Endothelial cell (in vitro differentiated cells): ENCODE results near the gene KIF1B. TPM values are rescaled to one million over a fixed set of nuclear protein-coding genes. Genes with fewer than 3 reads are reported as not detected.

Source experiments
- DNase-seq: peaks from one replicate; pipeline ENCODE4 v3.0.0; 2021; ENCODE audit warnings: low spot score
- H3K27ac Mint-ChIP-seq: one replicate; pipeline ENCODE4 v1.8.0; 2021; ENCODE audit warnings: mixed read lengths, inconsistent platforms; ENCODE audit not compliant: unreplicated experiment
- H3K27me3 Mint-ChIP-seq: one replicate; pipeline ENCODE4 v1.8.0; 2021; ENCODE audit warnings: mild to moderate bottlenecking, moderate library complexity, mixed read lengths, inconsistent platforms; ENCODE audit not compliant: unreplicated experiment
- H3K36me3 Mint-ChIP-seq: one replicate; pipeline ENCODE4 v1.8.0; 2021; ENCODE audit warnings: mild to moderate bottlenecking, low read depth, mixed read lengths, inconsistent platforms; ENCODE audit not compliant: unreplicated experiment
- H3K4me1 Mint-ChIP-seq: one replicate; pipeline ENCODE4 v1.8.0; 2021; ENCODE audit warnings: mild to moderate bottlenecking, mixed read lengths, inconsistent platforms; ENCODE audit not compliant: unreplicated experiment
- H3K4me3 Mint-ChIP-seq: one replicate; pipeline ENCODE4 v1.8.0; 2021; ENCODE audit warnings: mild to moderate bottlenecking, mixed read lengths, inconsistent platforms; ENCODE audit not compliant: unreplicated experiment
- H3K9me3 Mint-ChIP-seq: one replicate; pipeline ENCODE4 v1.8.0; 2021; ENCODE audit warnings: mixed read lengths, inconsistent platforms; ENCODE audit not compliant: unreplicated experiment
- total RNA-seq: library from RNA; stranded (reverse); fragmentation: NEBNext Ultra II Directional; extraction: Animal tissue kit (Norgen Biotek cat#: 25700); gene quantifications from one replicate; pipeline ENCODE4 v1.2.1, GENCODE V29; 2021; ENCODE audit not compliant: unreplicated experiment
- TF ChIP-seq, protein P1 (sequence below): fragments of 200-600 bp; sonication (generic); IDR thresholded peaks from one replicate; pipeline ENCODE4 v1.5.0; 2021; ENCODE audit warnings: antibody characterized with exemption; ENCODE audit not compliant: unreplicated experiment

The KIF1B gene
- total RNA-seq, 1 donor from 2014 or later = 111 TPM

- Mint-ChIP-seq H3K27ac (peak overlapping the region; percentile 18), H3K4me3 (peak overlapping the region; percentile 11), H3K4me1 (peaks cover 6% of the 10 kb centered on the region), H3K27me3 (no peaks in the 10 kb centered on the region), H3K36me3 (peaks cover 38% of the 10 kb centered on the region), H3K9me3 (no peaks in the 10 kb centered on the region)
- DNase-seq = no peak
- TF ChIP-seq, protein P1, sequence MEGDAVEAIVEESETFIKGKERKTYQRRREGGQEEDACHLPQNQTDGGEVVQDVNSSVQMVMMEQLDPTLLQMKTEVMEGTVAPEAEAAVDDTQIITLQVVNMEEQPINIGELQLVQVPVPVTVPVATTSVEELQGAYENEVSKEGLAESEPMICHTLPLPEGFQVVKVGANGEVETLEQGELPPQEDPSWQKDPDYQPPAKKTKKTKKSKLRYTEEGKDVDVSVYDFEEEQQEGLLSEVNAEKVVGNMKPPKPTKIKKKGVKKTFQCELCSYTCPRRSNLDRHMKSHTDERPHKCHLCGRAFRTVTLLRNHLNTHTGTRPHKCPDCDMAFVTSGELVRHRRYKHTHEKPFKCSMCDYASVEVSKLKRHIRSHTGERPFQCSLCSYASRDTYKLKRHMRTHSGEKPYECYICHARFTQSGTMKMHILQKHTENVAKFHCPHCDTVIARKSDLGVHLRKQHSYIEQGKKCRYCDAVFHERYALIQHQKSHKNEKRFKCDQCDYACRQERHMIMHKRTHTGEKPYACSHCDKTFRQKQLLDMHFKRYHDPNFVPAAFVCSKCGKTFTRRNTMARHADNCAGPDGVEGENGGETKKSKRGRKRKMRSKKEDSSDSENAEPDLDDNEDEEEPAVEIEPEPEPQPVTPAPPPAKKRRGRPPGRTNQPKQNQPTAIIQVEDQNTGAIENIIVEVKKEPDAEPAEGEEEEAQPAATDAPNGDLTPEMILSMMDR = no peak
Measured at GRCh38 chr1:10267319-10267718, 56.9 kb downstream of the KIF1B start.

- H3K27ac Mint-ChIP-seq = no peak overlapping the region
- H3K4me1 Mint-ChIP-seq = peaks cover 6% of the 10 kb centered on the region
- H3K4me3 Mint-ChIP-seq = peak overlapping the region; percentile 11
- peaks cover 38% of the 10 kb centered on the region for H3K36me3 Mint-ChIP-seq
- no peaks in the 10 kb centered on the region for H3K27me3 Mint-ChIP-seq
- H3K9me3 Mint-ChIP-seq = no peaks in the 10 kb centered on the region
- TF ChIP-seq, protein P1 = no peak
- DNase-seq = no peak
Measured at GRCh38 chr1:10267921-10268320, 57.6 kb downstream of the KIF1B start.

DNA sequence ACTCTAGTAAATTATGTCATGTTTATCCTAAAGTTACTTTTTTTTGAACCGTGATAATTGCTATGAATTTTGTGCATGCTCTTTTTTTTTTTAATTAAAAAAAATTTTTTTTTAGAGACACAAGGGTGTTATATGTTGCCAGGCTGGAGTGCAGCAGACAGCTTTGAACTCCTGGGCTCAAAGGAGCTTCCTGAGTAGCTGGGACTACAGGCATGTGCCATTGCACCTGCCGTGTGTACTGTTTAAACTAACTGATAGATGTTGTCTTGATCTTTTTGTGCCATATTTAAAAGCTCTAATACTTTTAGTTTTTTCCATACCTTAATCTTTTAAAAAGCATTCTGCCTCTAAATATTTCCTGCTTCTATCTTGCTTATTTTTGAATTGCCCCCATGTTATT is 60.7 kb downstream of the KIF1B start:
- no peak for DNase-seq
- TF ChIP-seq, protein P1 = no peak
- Mint-ChIP-seq H3K27me3 (peaks cover 4% of the 10 kb centered on the region), H3K27ac (no peak overlapping the region), H3K9me3 (no peaks in the 10 kb centered on the region), H3K36me3 (peaks cover 37% of the 10 kb centered on the region), H3K4me1 (no peaks in the 10 kb centered on the region), H3K4me3 (no peak overlapping the region)

- Mint-ChIP-seq H3K9me3 (no peaks in the 10 kb centered on the region), H3K36me3 (peaks cover 32% of the 10 kb centered on the region), H3K4me1 (no peaks in the 10 kb centered on the region), H3K27ac (no peak overlapping the region), H3K27me3 (peaks cover 4% of the 10 kb centered on the region), H3K4me3 (no peak overlapping the region)
- TF ChIP-seq, protein P1 = no peak
- DNase-seq = no peak
Measured at GRCh38 chr1:10271869-10272268, 61.5 kb downstream of the KIF1B start.

DNA sequence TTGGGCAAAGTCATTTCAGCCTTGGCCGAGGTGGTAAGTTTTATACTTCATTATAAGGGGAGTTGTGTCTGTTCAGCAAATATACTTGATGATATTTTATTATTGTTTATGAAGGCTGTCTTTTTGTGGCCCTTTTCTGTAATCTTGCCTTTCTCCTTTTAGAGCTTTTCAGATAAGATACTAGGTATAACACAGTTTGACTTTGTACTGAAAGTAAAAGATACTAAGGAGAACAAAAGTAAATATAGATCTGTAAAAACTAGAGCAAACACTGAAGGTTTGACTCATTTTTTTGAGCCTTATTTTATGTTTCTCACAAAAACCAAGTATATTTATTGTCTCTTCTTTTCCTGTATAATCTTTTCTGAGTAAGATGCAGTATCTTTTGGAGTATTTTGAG is 61.9 kb downstream of the KIF1B start:
- peaks cover 31% of the 10 kb centered on the region for H3K36me3 Mint-ChIP-seq
- no peak overlapping the region for H3K4me3 Mint-ChIP-seq
- no peak overlapping the region for H3K27ac Mint-ChIP-seq
- TF ChIP-seq, protein P1 = no peak
- H3K27me3 Mint-ChIP-seq = peaks cover 4% of the 10 kb centered on the region
- no peaks in the 10 kb centered on the region for H3K9me3 Mint-ChIP-seq
- no peaks in the 10 kb centered on the region for H3K4me1 Mint-ChIP-seq
- no peak for DNase-seq
